ENCODE measurements around the gene EIPR1.
"Not testable (repeated sequence)": the region's sequence is repeated elsewhere in the genome, so short reads cannot be mapped to it uniquely, and the experiment has no call there.

The EIPR1 gene

GRCh38 chr2:3301001-3301400 lies 76.6 kb downstream of the EIPR1 start:
- DNase-seq, result no peak

DNA sequence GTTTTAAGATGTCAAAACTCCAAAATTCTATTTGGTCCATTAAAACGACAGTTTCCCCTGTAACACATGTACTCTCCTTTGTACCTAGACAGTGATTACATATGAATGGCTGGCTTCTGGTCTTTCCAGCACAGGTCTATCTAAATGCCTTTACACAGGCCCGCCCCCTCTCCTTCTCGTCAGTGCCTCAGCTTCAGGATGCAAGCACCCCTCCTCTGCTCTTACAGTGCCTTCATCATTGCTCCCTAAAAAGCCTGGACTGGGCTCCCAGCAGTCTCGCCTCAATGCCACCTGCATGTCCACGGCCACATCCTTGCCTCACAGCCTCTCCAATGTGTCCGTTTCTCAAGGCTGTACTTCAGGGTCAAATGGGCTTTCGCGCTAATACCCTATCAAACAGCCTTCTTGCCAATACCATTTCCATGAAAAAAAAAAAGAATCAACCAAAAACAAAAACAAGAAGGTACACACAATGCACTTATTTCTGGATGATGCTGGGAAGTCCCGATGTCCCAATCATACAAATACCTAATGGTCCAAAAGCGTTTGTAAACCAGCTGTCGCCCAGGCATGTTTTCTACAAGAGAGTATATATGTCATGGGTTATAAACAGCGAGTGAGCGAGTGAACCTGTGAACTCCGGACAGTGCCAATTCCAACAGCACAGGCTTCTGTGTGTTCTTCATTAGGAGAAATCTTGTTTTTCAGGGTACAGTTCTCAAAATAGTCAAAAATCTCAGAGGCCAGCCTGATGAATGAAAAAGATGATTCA lies 77.2 kb downstream of the EIPR1 start:
- DNase-seq, result no peak

- DNase-seq, result no peak
Observed at GRCh38 chr2:3299703-3300102, 77.9 kb downstream of the EIPR1 start.

DNA sequence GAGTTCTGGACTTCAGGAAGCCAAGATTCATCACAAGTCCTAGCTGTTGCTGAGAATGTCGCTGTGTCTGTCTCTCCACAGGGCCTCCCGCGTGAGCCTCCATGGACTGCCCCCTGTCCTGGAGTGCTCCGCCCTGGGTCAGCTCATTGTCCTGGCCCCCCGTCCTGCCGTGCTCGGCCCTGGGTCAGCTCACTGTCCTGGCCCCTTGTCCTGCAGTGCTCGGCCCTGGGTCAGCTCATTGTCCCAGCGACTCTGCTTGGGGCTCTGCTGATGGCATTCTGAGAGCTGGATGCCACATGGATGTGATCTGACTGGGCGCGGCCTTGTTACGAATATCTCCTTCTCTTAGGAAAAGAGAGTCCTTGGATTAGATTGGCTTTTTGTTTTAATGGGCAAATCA lies 78.5 kb downstream of the EIPR1 start:
- DNase-seq, result no peak

DNA sequence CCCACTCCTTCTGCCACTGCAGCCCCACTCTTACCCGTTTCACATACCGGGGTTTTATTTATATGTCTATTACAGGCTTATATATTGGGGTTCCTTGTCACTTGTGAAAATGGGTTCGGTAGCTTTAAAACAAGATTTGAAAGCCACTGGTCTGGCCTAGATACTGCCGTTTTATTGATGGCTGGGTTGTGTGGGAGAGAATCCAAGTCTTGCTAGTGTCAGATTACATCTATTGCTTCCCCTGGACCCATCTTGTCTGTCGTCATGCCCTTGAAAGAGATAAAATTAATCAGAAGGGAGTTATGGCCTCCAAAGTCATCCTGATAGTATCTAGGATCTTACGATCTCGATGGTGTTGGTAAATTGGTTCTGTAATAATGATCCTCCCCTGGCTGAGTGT lies 79.4 kb downstream of the EIPR1 start:
- DNase-seq, result no peak

- no peak for DNase-seq
Observed at GRCh38 chr2:3297523-3297922, 80.1 kb downstream of the EIPR1 start.

DNA sequence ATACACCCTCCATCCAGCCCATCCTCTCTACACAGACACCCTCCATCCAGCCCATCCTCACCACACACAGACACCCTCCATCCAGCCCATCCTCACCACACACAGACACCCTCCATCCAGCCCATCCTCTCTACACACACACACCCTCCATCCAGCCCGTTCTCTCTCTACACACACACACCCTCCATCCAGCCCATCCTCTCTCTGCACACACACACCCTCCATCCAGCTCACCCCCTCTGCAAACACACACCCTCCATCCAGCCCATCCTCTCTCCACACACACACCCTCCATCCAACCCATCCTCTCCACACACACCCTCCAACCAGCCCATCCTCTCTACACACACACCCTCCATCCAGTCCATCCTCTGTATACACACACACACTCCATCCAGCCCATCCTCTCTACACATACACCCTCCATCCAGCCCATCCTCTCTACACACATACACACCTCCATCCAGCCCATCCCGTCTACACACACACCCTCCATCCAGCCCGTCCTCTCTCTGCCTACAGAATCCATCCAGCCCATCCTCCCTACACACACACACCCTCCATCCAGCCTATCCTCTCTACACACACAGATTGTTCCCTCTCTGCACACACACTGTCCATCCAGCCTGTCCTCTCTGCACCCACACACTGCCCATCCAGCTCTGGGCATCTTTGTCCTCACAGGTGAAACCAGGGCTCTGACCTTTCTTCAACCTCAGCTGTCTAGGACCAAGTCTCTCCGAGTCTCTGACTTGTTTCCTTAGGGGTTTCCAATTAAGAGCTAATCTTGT lies 81.2 kb downstream of the EIPR1 start:
- DNase-seq, result no peak

GRCh38 chr2:3294493-3294892 lies 83.1 kb downstream of the EIPR1 start:
- no peak for DNase-seq

DNA sequence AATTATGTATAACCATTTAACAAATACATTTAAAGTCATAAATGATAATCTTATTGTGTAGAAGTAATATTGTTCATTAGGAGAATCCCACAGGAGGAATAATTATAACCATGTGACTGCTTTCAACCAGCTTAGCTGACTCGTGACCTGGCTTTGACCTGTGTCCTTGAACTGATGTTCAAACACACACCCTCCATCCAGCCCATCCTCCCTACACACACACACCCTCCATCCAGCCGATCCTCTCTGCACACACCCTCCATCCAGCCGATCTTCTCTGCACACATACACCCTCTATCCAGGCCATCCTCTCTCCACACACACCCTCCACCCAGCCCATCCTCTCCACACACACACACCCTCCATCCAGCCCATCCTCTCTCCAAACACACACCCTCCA lies 83.5 kb downstream of the EIPR1 start:
- no peak for DNase-seq

- DNase-seq, result no peak
Observed at GRCh38 chr2:3293221-3293620, 84.4 kb downstream of the EIPR1 start.

- no peak for DNase-seq
Observed at GRCh38 chr2:3292416-3292815, 85.2 kb downstream of the EIPR1 start.

- DNase-seq, result no peak
Observed at GRCh38 chr2:3291750-3292149, 85.9 kb downstream of the EIPR1 start.

GRCh38 chr2:3291113-3291512 lies 86.5 kb downstream of the EIPR1 start:
- DNase-seq, result no peak

DNA sequence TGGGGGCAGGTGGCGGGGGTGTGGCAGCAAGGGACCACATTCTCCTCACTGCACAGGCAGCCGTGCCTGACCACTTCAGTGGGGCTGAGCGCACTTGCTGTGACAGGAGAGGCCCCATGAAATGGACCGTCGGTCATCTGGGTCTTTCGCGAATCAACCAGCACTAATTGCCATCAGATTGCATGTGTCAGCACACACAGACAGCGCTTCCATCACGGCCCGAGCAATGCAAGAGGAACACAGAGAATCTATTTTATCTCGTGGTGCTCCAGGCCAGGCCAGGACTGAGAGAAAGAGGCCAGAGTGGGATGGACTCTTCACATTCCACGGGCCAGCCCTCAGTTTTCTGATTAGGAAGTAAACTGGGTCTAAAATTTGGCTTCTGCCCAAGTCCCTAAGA lies 87.0 kb downstream of the EIPR1 start:
- DNase-seq, result no peak

DNA sequence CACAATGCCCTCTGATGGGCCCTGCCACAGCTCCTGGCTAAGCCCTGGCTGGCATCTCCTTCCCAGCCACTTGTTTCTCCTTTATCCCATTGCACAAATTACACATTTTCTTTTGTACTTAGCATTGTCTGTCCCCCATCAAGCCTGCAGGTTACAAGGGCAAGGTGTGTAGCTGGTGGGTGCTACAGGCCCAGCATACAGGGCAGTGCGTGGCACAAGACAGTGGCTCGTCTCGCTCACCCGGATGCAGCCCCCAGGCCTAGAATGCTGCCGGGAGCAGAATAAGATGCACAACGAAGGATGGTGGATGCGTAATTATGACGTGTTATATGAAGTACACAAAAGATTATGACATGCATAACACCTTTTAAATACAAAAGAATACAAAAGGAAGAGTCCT lies 87.6 kb downstream of the EIPR1 start:
- DNase-seq, result no peak

DNA sequence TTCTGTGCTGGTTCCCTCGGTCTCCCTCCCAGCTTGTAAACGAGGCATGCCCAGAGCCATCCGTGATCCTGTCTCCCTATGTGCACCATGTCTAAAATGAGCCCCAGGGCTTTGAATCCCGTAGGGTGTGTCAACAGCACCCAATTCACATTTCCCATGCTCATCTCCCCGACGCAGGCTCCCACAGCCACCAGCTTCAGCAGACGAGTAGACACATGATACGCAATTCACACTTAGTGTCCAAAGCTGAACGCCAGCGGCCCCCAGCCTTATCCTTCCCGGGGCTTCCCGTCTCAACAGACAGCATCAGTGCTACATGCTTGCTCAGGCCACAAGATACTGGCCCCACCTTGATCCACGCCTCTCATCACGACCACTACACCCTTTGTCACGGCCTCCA lies 88.1 kb downstream of the EIPR1 start:
- DNase-seq, result no peak

- no peak for DNase-seq
Observed at GRCh38 chr2:3289171-3289515, 88.5 kb downstream of the EIPR1 start.

DNA sequence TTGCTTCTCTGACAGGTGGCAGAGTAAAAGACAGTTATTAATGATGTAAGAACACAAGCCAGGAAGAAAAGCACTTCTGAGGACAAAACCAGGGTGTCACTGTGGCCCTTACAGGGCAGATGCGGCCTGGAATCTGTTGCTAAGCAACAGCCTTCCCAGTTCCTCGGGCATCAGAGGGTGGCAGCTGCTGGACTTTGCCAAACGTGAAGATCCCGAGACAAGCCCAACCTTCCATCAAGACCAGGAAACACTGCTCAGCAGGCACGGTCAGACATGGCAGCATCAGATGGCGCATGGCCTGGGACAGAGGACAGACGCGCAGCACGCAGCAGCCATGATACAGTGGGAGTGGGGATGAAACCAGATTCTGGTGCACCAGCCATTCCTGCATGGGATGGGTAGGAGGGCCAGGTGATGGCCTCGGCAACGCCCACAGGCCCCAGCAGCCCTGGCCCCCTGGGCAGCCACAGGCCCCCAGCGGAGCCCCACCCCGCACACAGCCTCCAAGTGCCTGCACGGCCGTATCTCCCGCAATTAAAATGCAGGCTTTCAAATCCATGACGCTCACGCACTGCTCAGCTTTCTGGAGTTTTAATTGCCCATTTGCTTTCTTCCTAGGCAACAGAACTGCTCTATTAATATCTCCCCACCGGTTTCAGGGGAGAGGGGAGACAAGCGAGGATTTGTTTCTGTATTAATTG lies 89.0 kb downstream of the EIPR1 start:
- DNase-seq, result no peak

DNA sequence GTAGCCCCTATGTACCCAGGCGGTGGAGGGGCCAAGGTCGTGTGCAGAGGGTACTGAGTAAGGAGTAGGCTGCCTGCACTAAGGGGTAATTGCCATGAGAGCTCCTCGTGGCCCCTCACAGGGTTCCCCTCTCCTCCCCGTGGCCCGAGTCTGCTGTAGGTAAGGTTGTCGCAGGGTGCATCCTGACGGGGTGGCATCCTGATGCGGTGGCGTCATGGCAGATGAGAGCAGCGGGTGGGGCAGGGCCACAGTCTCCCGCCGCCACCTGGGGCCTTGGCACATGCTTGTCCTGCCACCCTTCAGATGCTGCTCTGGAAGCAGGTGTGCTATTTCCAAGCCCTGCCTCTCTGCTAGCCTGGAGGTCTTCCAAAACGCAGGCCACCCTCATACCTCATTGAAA lies 89.7 kb downstream of the EIPR1 start:
- no peak for DNase-seq

- DNase-seq, result not testable (repeated sequence)
Observed at GRCh38 chr2:3286646-3287036, 91.0 kb downstream of the EIPR1 start.

GRCh38 chr2:3285901-3286645 lies 91.5 kb downstream of the EIPR1 start:
- no peak for DNase-seq

DNA sequence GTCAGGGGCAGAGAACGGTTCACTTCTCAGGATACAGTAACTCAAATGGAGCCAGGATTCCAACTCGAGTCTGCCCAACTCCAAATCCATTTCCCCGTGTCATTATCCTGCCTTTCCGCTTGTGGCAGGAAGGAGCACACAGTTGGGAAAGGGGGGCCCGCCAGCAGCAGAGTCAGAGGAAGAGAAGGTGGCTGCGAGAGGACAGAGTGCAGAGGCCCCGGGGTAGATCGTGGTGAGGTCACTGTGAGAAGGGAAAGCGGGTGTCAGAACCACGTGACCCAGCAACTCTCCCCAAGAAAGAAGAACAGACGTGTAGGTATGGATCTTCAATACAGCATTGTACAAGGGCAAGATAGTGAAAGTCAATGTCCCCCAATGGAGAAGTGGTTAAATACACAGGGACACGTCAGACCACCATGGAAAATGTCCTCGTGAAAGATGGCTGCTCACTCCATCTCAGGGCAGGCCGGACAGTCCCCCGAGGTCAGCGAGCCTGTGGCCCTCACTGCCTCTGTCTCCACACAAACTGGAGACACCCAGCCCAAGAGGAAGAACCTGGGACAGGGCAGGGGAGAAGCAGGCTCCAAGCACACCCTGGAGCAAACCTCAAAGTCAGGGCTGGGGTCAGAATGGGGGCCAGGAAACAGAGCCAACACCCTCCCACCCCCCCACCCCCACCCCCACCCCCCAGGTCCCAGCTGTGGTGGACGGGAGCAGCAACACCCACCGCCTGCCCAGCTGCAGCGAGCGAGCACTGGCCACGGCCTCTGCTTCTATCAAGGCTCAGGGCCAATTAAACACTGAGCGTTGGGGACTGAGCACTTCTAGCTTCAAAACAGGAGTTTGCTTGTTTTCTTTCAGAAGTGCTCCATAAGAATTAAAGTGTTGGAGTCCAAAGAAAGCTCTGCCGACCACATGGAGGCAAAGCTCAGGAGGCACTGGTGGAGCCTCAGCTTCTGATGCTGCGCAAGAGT lies 92.7 kb downstream of the EIPR1 start:
- no peak for DNase-seq

All from CD4-positive, alpha-beta T cell treated with Interleukin-17A for 4 hours (primary cell).